NT2/D1 (cell line): ENCODE data around the gene PTCD1.

ENCODE experiments used
- SUZ12 ChIP-seq: IDR thresholded peaks from 2 replicates; pipeline ENCODE4 v1.6.1; 2011; ENCODE audit not compliant: insufficient read length, insufficient read depth; ENCODE audit errors: extremely low read depth
- YY1 ChIP-seq: IDR thresholded peaks from 2 replicates; pipeline ENCODE4 v1.6.1; 2011; ENCODE audit not compliant: insufficient read length, insufficient read depth

DNA sequence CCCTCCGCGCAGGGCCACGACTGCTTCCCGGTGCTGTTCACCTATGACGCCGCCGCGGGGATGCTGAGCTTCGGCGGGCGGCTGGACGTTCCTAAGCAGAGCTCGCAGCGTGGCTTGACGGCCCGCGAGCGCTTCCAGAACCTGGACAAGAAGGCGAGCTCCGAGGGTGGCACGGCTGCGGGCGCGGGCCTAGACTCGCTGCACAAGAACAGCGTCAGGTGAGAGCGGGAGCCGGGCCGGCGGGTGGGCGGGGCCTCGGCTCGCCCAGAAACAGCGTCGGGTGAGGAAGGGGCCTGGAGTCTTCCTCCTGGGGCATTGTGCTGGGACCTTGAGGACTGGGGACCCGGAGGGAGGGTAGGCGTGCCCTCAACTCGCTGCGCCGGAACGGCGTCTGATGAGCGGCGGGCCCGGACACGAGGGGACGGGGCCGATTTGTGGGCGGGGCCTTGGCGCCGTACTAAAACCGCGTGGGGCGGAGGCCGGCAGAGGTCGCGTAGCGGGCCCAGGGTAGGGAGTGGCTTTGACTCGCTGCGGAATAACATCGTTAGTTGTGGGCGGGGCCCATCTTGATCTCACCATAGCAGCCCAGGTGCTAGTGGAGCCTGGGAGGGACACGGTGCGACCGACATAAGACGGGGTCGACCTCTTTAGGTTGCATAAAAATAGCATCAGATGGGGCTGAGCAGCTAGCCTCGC is 45.8 kb downstream of the PTCD1 start:
- no peak for TF ChIP-seq SUZ12
- no peak for TF ChIP-seq YY1
